Measurements from ENCODE around the gene CPNE6.

Gene CPNE6

GRCh38 chr14:24074625-24075484 is 3.5 kb downstream of the CPNE6 start:
- DNase-seq (ENCODE audit: low spot score), result no peak
- TF ChIP-seq CTCF (IDR thresholded peaks at IDR 0.05; ENCODE audit: extremely low read depth, missing control alignments), result no peak

GRCh38 chr14:24075485-24076301 is 4.3 kb downstream of the CPNE6 start:
- no peak for TF ChIP-seq CTCF (IDR thresholded peaks at IDR 0.05; ENCODE audit: extremely low read depth, missing control alignments)
- DNase-seq (ENCODE audit: low spot score), result peak; percentile 69

DNA sequence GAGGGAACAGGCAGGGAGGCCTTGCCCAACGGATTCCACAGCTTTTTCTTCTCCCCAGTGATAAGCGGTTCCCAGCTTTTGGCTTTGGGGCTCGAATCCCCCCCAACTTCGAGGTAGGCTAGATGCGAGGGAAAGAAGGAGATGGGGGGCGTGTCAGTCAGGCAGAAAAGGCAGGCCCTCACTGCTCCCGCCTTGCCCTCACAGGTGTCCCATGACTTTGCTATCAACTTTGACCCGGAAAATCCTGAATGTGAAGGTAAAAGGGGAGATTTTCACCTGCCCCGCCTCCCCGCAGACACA is 4.9 kb downstream of the CPNE6 start:
- TF ChIP-seq CTCF (IDR thresholded peaks at IDR 0.05; ENCODE audit: extremely low read depth, missing control alignments), result no peak

DNA sequence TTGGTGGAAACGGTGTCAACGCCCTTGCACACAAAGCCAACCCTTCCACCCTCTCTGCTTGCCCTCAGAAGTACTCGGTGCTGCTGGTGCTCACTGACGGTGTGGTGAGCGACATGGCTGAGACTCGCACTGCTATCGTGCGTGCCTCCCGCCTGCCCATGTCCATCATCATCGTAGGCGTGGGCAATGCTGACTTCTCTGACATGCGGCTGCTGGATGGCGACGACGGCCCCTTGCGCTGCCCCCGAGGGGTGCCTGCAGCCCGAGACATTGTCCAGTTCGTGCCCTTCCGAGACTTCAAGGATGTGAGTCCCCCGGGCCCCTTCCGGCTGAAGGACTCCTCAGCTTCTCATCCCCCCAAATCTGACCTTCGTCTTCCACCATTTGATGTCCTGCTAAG is 5.7 kb downstream of the CPNE6 start:
- DNase-seq (ENCODE audit: low spot score), result no peak
- TF ChIP-seq CTCF (IDR thresholded peaks at IDR 0.05; ENCODE audit: extremely low read depth, missing control alignments), result no peak

More for the DNA sequence above, 4.9 kb downstream of the CPNE6 start:
- DNase-seq (ENCODE audit: low spot score), result no peak

DNA sequence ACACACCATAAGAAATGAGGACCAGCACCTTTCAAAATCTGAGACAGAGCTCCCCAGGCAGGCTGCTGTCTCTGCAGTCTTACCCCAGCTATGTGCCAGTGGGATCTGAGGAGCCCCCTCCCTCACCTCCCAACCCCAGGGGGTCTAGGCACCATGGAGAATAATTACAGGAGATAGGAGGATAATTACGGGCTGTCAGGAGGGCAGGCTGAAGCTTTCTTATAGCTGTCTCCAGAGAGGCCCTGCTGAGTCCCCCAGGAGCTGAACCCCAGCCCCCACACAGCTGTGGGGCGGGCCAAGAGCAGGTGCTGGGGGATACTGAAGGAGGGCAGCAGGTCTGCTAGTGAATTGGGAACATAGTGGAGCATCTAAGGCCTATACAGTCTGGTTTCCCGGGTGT is 6.8 kb downstream of the CPNE6 start:
- no peak for DNase-seq (ENCODE audit: low spot score)

GRCh38 chr14:24079491-24080141 is 8.3 kb downstream of the CPNE6 start:
- DNase-seq (ENCODE audit: low spot score), result no peak
- TF ChIP-seq CTCF (IDR thresholded peaks at IDR 0.05; ENCODE audit: extremely low read depth, missing control alignments), result no peak

More for the DNA sequence above, 6.8 kb downstream of the CPNE6 start:
- TF ChIP-seq CTCF (IDR thresholded peaks at IDR 0.05; ENCODE audit: extremely low read depth, missing control alignments), result no peak

DNA sequence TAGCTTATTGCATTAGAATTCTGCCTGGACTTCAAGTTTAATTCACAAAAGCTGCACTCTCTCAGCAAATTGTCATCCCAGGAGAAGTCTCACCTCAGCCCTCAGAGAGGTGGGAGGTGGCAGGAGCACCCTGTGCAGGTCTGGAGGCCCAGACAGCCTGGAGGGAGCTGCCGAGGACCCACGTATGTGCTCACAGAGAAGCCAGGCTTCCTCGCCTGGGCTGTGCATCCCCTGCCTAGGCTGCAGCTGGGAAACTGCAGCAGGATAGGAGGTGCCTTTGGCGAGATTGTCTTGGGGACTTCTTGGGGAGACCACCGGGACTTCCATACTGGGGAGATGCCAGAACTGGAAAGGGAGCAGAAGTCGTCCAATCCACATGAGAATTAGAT is 8.8 kb downstream of the CPNE6 start:
- TF ChIP-seq CTCF (IDR thresholded peaks at IDR 0.05; ENCODE audit: extremely low read depth, missing control alignments), result no peak
- DNase-seq (ENCODE audit: low spot score), result no peak
